HEK293 (cell line): ENCODE measurements around the gene ACAD11.

ENCODE experiments used
- CTCF ChIA-PET: fragments of 350-600 bp; formaldehyde crosslinking; extraction: SDS; loops from one replicate; lab custom pipeline; 2021; ENCODE audit warnings: antibody characterized with exemption; lab: Yijun Ruan, JAX
- POLR2A ChIA-PET: fragments of 300-600 bp; formaldehyde crosslinking; extraction: SDS; loops from one replicate; lab custom pipeline; 2020; ENCODE audit warnings: antibody characterized with exemption, inconsistent platforms; lab: Yijun Ruan, JAX
- H3K27ac ChIP-seq: fragments of 200-500 bp; sonication (Bioruptor generic); 2 replicates; pipeline ENCODE4 v1.5.1; 2014; ENCODE audit warnings: low read depth, low read length, control low read depth, inconsistent platforms; ENCODE audit errors: extremely low read depth
- H3K36me3 ChIP-seq, 2 experiments: fragments of 200-500 bp in 1 of 2; sonication (Bioruptor generic) in 1 of 2; 1 replicate in 1 of 2; 2 replicates in 1 of 2; pipeline ENCODE4 v1.5.1; 2014 to 2017; ENCODE audit warnings: inconsistent platforms in 2 of 2, low read length in 2 of 2; ENCODE audit not compliant: control insufficient read depth in 2 of 2, insufficient read depth in 1 of 2
- H3K4me1 ChIP-seq: fragments of 200-500 bp; sonication (Bioruptor generic); 2 replicates; pipeline ENCODE4 v1.5.1; 2014; ENCODE audit warnings: mild to moderate bottlenecking, low read length, inconsistent platforms; ENCODE audit not compliant: control insufficient read depth, insufficient read depth
- H3K4me3 ChIP-seq: 2 replicates; pipeline ENCODE4 v1.5.1; 2011; ENCODE audit warnings: low read depth, mild to moderate bottlenecking, control low read depth, low read length, moderate library complexity
- H3K9me3 ChIP-seq: fragments of 200-500 bp; sonication (Bioruptor generic); 2 replicates; pipeline ENCODE4 v1.5.1; 2014; ENCODE audit warnings: low read depth, low read length, inconsistent platforms; ENCODE audit not compliant: control insufficient read depth, insufficient read depth
- SCRT1 ChIP-seq: fragments of 450-650 bp; formaldehyde crosslinking; IDR thresholded peaks from 2 replicates; pipeline ENCODE4 v1.5.1; 2016; ENCODE audit warnings: missing biosample characterization, missing genetic modification characterization, borderline replicate concordance
- SP2 ChIP-seq: fragments of 450-650 bp; formaldehyde crosslinking; IDR thresholded peaks from 2 replicates; pipeline ENCODE4 v1.5.1; 2016; ENCODE audit warnings: missing biosample characterization, missing genetic modification characterization
- ZBTB48 ChIP-seq: fragments of 450-650 bp; formaldehyde crosslinking; IDR thresholded peaks from 2 replicates; pipeline ENCODE4 v1.5.1; 2016; ENCODE audit warnings: missing biosample characterization, missing genetic modification characterization
- ZNF10 ChIP-seq: fragments of 450-650 bp; formaldehyde crosslinking; IDR thresholded peaks from 2 replicates; pipeline ENCODE4 v1.5.1; 2017; ENCODE audit warnings: missing biosample characterization, missing genetic modification characterization
- ZNF174 ChIP-seq: fragments of 450-650 bp; formaldehyde crosslinking; IDR thresholded peaks from 2 replicates; pipeline ENCODE4 v1.5.0; 2017; ENCODE audit warnings: missing biosample characterization, mild to moderate bottlenecking, missing genetic modification characterization
- ZNF221 ChIP-seq: fragments of 450-650 bp; formaldehyde crosslinking; IDR thresholded peaks from 2 replicates; pipeline ENCODE4 v1.5.1; 2017; ENCODE audit warnings: missing biosample characterization, missing genetic modification characterization, borderline replicate concordance
- ZNF426 ChIP-seq: fragments of 450-650 bp; formaldehyde crosslinking; IDR thresholded peaks from 2 replicates; pipeline ENCODE4 v1.5.1; 2017; ENCODE audit warnings: missing biosample characterization, missing genetic modification characterization, mild to moderate bottlenecking, inconsistent platforms, moderate library complexity
- ZNF433 ChIP-seq: fragments of 450-650 bp; formaldehyde crosslinking; IDR thresholded peaks from 2 replicates; pipeline ENCODE4 v1.5.1; 2016; ENCODE audit warnings: missing biosample characterization, missing genetic modification characterization, low read depth
- ZNF530 ChIP-seq: fragments of 450-650 bp; formaldehyde crosslinking; IDR thresholded peaks from 2 replicates; pipeline ENCODE4 v1.5.1; 2016; ENCODE audit warnings: low read depth, missing biosample characterization, missing genetic modification characterization
- ZNF548 ChIP-seq: fragments of 450-650 bp; formaldehyde crosslinking; IDR thresholded peaks from 2 replicates; pipeline ENCODE4 v1.5.1; 2016; ENCODE audit warnings: missing biosample characterization, missing genetic modification characterization
- ZNF791 ChIP-seq: fragments of 450-650 bp; formaldehyde crosslinking; IDR thresholded peaks from 2 replicates; pipeline ENCODE4 v1.5.1; 2016; ENCODE audit warnings: missing biosample characterization, missing genetic modification characterization
- ZNF830 ChIP-seq: fragments of 450-650 bp; IDR thresholded peaks from 2 replicates; pipeline ENCODE4 v1.5.0; 2018; ENCODE audit warnings: missing biosample characterization, missing genetic modification characterization, low read depth, mild to moderate bottlenecking, moderate library complexity
- TF ChIP-seq, protein P1 (sequence below): fragments of 450-650 bp; formaldehyde crosslinking; IDR thresholded peaks from 2 replicates; pipeline ENCODE4 v1.5.1; 2016; ENCODE audit warnings: missing biosample characterization, missing genetic modification characterization
- TF ChIP-seq, protein P2 (sequence below): fragments of 450-650 bp; formaldehyde crosslinking; IDR thresholded peaks from 2 replicates; pipeline ENCODE4 v1.5.1; 2016; ENCODE audit warnings: missing biosample characterization, missing genetic modification characterization
- TF ChIP-seq, protein P3 (sequence below): fragments of 450-650 bp; formaldehyde crosslinking; IDR thresholded peaks from 2 replicates; pipeline ENCODE4 v1.5.1; 2016; ENCODE audit warnings: missing biosample characterization, missing genetic modification characterization
- TF ChIP-seq, protein P4 (sequence below): fragments of 450-650 bp; formaldehyde crosslinking; IDR thresholded peaks from 2 replicates; pipeline ENCODE4 v1.5.1; 2016; ENCODE audit warnings: missing biosample characterization, missing genetic modification characterization
- TF ChIP-seq, protein P5 (sequence below): fragments of 450-650 bp; formaldehyde crosslinking; IDR thresholded peaks from 2 replicates; pipeline ENCODE4 v1.5.1; 2016; ENCODE audit warnings: missing biosample characterization, missing genetic modification characterization
- TF ChIP-seq, protein P6 (sequence below): fragments of 450-650 bp; formaldehyde crosslinking; IDR thresholded peaks from 2 replicates; pipeline ENCODE4 v1.5.1; 2016; ENCODE audit warnings: missing biosample characterization, missing genetic modification characterization
- TF ChIP-seq, protein P7 (sequence below): fragments of 450-650 bp; formaldehyde crosslinking; IDR thresholded peaks from 2 replicates; pipeline ENCODE4 v1.5.1; 2016; ENCODE audit warnings: missing biosample characterization, missing genetic modification characterization

ACAD11 gene

DNA sequence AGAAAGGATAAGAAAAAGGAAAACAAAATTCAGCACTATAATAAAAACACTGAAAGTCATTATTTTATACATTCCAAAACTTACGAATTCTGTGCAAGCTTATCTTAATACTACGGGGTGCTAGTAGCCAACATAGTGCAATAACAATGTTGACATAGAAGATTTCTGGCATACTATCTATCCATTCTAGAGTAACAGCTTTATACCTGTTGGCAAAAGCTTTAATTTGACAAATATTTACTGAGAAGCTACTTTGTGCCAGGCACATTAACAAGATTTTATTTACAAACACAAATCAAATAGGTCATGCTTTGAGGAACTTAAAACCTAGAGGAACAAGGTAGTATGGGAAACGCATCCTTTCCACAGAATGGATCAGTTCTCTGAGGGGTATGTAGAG is 61.4 kb downstream of the ACAD11 start:
- CTCF ChIA-PET: no interaction called here
- H3K4me3 ChIP-seq: no peak overlapping the region

More for the DNA sequence above, 61.4 kb downstream of the ACAD11 start:
- no peaks in the 10 kb centered on the region for H3K4me1 ChIP-seq
- POLR2A ChIA-PET: interaction anchor here (0.5 kb wide), 1 partner anchor 516 kb away, joined by 3 read pairs; no protein-coding TSS in a partner anchor
- no peaks in the 10 kb centered on the region for H3K9me3 ChIP-seq
- H3K36me3 ChIP-seq: peaks cover 0 to 12% of the 10 kb centered on the region in 2 experiments; a peak in 2 of 3 replicates
- TF ChIP-seq SCRT1: no peak
- no peak for TF ChIP-seq ZNF548 (tag by site-specific recombination)
- no peak for TF ChIP-seq ZNF433 (tag by site-specific recombination)
- TF ChIP-seq ZNF221: no peak
- TF ChIP-seq, protein P1, sequence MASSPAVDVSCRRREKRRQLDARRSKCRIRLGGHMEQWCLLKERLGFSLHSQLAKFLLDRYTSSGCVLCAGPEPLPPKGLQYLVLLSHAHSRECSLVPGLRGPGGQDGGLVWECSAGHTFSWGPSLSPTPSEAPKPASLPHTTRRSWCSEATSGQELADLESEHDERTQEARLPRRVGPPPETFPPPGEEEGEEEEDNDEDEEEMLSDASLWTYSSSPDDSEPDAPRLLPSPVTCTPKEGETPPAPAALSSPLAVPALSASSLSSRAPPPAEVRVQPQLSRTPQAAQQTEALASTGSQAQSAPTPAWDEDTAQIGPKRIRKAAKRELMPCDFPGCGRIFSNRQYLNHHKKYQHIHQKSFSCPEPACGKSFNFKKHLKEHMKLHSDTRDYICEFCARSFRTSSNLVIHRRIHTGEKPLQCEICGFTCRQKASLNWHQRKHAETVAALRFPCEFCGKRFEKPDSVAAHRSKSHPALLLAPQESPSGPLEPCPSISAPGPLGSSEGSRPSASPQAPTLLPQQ (tag by site-specific recombination): no peak
- TF ChIP-seq SP2 (tag by site-specific recombination): no peak
- TF ChIP-seq ZNF791 (tag by site-specific recombination): no peak
- TF ChIP-seq, protein P2, sequence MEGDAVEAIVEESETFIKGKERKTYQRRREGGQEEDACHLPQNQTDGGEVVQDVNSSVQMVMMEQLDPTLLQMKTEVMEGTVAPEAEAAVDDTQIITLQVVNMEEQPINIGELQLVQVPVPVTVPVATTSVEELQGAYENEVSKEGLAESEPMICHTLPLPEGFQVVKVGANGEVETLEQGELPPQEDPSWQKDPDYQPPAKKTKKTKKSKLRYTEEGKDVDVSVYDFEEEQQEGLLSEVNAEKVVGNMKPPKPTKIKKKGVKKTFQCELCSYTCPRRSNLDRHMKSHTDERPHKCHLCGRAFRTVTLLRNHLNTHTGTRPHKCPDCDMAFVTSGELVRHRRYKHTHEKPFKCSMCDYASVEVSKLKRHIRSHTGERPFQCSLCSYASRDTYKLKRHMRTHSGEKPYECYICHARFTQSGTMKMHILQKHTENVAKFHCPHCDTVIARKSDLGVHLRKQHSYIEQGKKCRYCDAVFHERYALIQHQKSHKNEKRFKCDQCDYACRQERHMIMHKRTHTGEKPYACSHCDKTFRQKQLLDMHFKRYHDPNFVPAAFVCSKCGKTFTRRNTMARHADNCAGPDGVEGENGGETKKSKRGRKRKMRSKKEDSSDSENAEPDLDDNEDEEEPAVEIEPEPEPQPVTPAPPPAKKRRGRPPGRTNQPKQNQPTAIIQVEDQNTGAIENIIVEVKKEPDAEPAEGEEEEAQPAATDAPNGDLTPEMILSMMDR (tag by site-specific recombination): no peak
- TF ChIP-seq ZNF530 (tag by site-specific recombination): no peak
- TF ChIP-seq, protein P3, sequence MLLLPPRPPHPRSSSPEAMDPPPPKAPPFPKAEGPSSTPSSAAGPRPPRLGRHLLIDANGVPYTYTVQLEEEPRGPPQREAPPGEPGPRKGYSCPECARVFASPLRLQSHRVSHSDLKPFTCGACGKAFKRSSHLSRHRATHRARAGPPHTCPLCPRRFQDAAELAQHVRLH (tag by site-specific recombination): no peak
- TF ChIP-seq ZNF10 (tag by site-specific recombination): no peak
- TF ChIP-seq ZNF426 (tag by site-specific recombination): no peak
- TF ChIP-seq, protein P4, sequence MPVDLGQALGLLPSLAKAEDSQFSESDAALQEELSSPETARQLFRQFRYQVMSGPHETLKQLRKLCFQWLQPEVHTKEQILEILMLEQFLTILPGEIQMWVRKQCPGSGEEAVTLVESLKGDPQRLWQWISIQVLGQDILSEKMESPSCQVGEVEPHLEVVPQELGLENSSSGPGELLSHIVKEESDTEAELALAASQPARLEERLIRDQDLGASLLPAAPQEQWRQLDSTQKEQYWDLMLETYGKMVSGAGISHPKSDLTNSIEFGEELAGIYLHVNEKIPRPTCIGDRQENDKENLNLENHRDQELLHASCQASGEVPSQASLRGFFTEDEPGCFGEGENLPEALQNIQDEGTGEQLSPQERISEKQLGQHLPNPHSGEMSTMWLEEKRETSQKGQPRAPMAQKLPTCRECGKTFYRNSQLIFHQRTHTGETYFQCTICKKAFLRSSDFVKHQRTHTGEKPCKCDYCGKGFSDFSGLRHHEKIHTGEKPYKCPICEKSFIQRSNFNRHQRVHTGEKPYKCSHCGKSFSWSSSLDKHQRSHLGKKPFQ (tag by site-specific recombination): no peak
- TF ChIP-seq, protein P5, sequence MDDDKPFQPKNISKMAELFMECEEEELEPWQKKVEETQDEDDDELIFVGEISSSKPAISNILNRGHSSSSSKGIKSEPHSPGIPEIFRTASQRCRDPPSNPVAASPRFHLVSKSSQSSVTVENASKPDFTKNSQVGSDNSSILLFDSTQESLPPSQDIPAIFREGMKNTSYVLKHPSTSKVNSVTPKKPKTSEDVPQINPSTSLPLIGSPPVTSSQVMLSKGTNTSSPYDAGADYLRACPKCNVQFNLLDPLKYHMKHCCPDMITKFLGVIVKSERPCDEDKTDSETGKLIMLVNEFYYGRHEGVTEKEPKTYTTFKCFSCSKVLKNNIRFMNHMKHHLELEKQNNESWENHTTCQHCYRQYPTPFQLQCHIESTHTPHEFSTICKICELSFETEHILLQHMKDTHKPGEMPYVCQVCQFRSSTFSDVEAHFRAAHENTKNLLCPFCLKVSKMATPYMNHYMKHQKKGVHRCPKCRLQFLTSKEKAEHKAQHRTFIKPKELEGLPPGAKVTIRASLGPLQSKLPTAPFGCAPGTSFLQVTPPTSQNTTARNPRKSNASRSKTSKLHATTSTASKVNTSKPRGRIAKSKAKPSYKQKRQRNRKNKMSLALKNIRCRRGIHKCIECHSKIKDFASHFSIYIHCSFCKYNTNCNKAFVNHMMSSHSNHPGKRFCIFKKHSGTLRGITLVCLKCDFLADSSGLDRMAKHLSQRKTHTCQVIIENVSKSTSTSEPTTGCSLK: no peak
- no peak for TF ChIP-seq ZNF174
- TF ChIP-seq, protein P6, sequence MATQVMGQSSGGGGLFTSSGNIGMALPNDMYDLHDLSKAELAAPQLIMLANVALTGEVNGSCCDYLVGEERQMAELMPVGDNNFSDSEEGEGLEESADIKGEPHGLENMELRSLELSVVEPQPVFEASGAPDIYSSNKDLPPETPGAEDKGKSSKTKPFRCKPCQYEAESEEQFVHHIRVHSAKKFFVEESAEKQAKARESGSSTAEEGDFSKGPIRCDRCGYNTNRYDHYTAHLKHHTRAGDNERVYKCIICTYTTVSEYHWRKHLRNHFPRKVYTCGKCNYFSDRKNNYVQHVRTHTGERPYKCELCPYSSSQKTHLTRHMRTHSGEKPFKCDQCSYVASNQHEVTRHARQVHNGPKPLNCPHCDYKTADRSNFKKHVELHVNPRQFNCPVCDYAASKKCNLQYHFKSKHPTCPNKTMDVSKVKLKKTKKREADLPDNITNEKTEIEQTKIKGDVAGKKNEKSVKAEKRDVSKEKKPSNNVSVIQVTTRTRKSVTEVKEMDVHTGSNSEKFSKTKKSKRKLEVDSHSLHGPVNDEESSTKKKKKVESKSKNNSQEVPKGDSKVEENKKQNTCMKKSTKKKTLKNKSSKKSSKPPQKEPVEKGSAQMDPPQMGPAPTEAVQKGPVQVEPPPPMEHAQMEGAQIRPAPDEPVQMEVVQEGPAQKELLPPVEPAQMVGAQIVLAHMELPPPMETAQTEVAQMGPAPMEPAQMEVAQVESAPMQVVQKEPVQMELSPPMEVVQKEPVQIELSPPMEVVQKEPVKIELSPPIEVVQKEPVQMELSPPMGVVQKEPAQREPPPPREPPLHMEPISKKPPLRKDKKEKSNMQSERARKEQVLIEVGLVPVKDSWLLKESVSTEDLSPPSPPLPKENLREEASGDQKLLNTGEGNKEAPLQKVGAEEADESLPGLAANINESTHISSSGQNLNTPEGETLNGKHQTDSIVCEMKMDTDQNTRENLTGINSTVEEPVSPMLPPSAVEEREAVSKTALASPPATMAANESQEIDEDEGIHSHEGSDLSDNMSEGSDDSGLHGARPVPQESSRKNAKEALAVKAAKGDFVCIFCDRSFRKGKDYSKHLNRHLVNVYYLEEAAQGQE (tag by site-specific recombination): no peak
- TF ChIP-seq, protein P7, sequence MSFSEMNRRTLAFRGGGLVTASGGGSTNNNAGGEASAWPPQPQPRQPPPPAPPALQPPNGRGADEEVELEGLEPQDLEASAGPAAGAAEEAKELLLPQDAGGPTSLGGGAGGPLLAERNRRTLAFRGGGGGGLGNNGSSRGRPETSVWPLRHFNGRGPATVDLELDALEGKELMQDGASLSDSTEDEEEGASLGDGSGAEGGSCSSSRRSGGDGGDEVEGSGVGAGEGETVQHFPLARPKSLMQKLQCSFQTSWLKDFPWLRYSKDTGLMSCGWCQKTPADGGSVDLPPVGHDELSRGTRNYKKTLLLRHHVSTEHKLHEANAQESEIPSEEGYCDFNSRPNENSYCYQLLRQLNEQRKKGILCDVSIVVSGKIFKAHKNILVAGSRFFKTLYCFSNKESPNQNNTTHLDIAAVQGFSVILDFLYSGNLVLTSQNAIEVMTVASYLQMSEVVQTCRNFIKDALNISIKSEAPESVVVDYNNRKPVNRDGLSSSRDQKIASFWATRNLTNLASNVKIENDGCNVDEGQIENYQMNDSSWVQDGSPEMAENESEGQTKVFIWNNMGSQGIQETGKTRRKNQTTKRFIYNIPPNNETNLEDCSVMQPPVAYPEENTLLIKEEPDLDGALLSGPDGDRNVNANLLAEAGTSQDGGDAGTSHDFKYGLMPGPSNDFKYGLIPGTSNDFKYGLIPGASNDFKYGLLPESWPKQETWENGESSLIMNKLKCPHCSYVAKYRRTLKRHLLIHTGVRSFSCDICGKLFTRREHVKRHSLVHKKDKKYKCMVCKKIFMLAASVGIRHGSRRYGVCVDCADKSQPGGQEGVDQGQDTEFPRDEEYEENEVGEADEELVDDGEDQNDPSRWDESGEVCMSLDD (tag by site-specific recombination): no peak
- no peak for TF ChIP-seq ZNF830
- TF ChIP-seq ZBTB48: no peak
- no peak overlapping the region for H3K27ac ChIP-seq
